Neuronal stem cell (in vitro differentiated cells): ENCODE results near the gene SELENOW.
A peak's percentile ranks its signal among the peaks of the same experiment; 100 is the strongest.

Experiments used
- DNase-seq: peaks from one replicate; pipeline ENCODE4 v3.0.0-alpha.2; 2013; ENCODE audit warnings: low spot score
- H2AFZ ChIP-seq: one replicate; pipeline ENCODE4 v1.6.1; 2013; ENCODE audit warnings: mild to moderate bottlenecking, low read length, inconsistent platforms
- H2AK5ac ChIP-seq: 2 replicates; pipeline ENCODE4 v1.6.1; 2013; ENCODE audit warnings: low read depth, mild to moderate bottlenecking, inconsistent platforms, low read length, moderate library complexity, mixed read lengths
- H2BK120ac ChIP-seq: 2 replicates; pipeline ENCODE4 v1.6.1; 2013; ENCODE audit warnings: low read depth, mild to moderate bottlenecking, inconsistent platforms, low read length, moderate library complexity, mixed read lengths
- H2BK12ac ChIP-seq: one replicate; pipeline ENCODE4 v1.6.1; 2013; ENCODE audit warnings: low read length, inconsistent platforms
- H2BK15ac ChIP-seq: 2 replicates; pipeline ENCODE4 v1.6.1; 2013; ENCODE audit warnings: mild to moderate bottlenecking, low read length, inconsistent platforms, mixed read lengths
- H2BK5ac ChIP-seq: one replicate; pipeline ENCODE4 v1.6.1; 2013; ENCODE audit warnings: inconsistent platforms, mild to moderate bottlenecking, low read length, moderate library complexity
- H3K14ac ChIP-seq: one replicate; pipeline ENCODE4 v1.6.1; 2013; ENCODE audit warnings: low read length, inconsistent platforms
- H3K18ac ChIP-seq: 2 replicates; pipeline ENCODE4 v1.6.1; 2013; ENCODE audit warnings: low read length, inconsistent platforms
- H3K23ac ChIP-seq: 2 replicates; pipeline ENCODE4 v1.6.1; 2013; ENCODE audit warnings: low read depth, mild to moderate bottlenecking, mixed read lengths, low read length, inconsistent platforms; ENCODE audit not compliant: poor library complexity
- H3K27ac ChIP-seq: replicated peaks from 3 replicates; pipeline ENCODE4 v1.5.1; 2013; ENCODE audit warnings: low read length, inconsistent platforms
- H3K27me3 ChIP-seq, 3 experiments: 2 replicates each; pipeline ENCODE4 v1.6.1; 2013; ENCODE audit warnings: low read length in 3 of 3, mild to moderate bottlenecking in 2 of 3, inconsistent platforms in 1 of 3, low read depth in 1 of 3, mixed read lengths in 1 of 3, moderate library complexity in 1 of 3; ENCODE audit not compliant: control insufficient read depth in 3 of 3, insufficient read depth in 3 of 3
- H3K36me3 ChIP-seq, 2 donors: replicated peaks in 1 of 2; 2 replicates each; pipeline ENCODE4 v1.6.1; 2013; ENCODE audit warnings: low read length in 2 of 2; ENCODE audit not compliant: control insufficient read depth in 2 of 2, insufficient read depth in 2 of 2
- H3K4ac ChIP-seq: 2 replicates; pipeline ENCODE4 v1.6.1; 2013; ENCODE audit warnings: inconsistent platforms, mild to moderate bottlenecking, low read length, moderate library complexity
- H3K4me1 ChIP-seq, 2 donors: 1 replicate in 1 of 2; 2 replicates in 1 of 2; pipeline ENCODE4 v1.6.1; 2013; ENCODE audit warnings: low read length in 2 of 2, low read depth in 1 of 2; ENCODE audit not compliant: control insufficient read depth in 2 of 2, insufficient read depth in 1 of 2
- H3K4me2 ChIP-seq: one replicate; pipeline ENCODE4 v1.6.1; 2013; ENCODE audit warnings: mild to moderate bottlenecking, low read length, inconsistent platforms; ENCODE audit not compliant: insufficient read depth, poor library complexity, severe bottlenecking
- H3K4me3 ChIP-seq, 2 donors: 2 replicates each; pipeline ENCODE4 v1.5.1; 2013; ENCODE audit warnings: low read length in 2 of 2, mild to moderate bottlenecking in 2 of 2, inconsistent platforms in 1 of 2, moderate library complexity in 1 of 2
- H3K79me1 ChIP-seq: one replicate; pipeline ENCODE4 v1.6.1; 2013; ENCODE audit warnings: low read depth, mild to moderate bottlenecking, inconsistent platforms, low read length, moderate library complexity
- H3K9ac ChIP-seq: one replicate; pipeline ENCODE4 v1.6.1; 2013; ENCODE audit warnings: mild to moderate bottlenecking, low read depth, low read length, inconsistent platforms; ENCODE audit not compliant: poor library complexity
- H3K9me3 ChIP-seq, 2 donors: replicated peaks in 1 of 2; 2 replicates each; pipeline versions ENCODE3 to v1.6.1; 2013; ENCODE audit warnings: low read length in 2 of 2, mild to moderate bottlenecking in 2 of 2, inconsistent platforms in 1 of 2, low read depth in 1 of 2, mixed read lengths in 1 of 2, moderate library complexity in 1 of 2; ENCODE audit not compliant: control insufficient read depth in 2 of 2, insufficient read depth in 1 of 2
- H4K8ac ChIP-seq: one replicate; pipeline ENCODE4 v1.6.1; 2013; ENCODE audit warnings: low read depth, mild to moderate bottlenecking, inconsistent platforms, low read length, moderate library complexity
- H4K91ac ChIP-seq: one replicate; pipeline ENCODE4 v1.6.1; 2013; ENCODE audit warnings: low read length, low read depth, mild to moderate bottlenecking, inconsistent platforms; ENCODE audit not compliant: poor library complexity
- WGBS, 2 donors: extraction: QIAGEN DNeasy Blood & Tissue Kit; methylation state at CpG; one replicate each; pipeline ENCODE4 v1.1.7; 2013; ENCODE audit warnings: missing lambda C conversion rate in 2 of 2, mixed read lengths in 1 of 2; ENCODE audit not compliant: insufficient read length in 2 of 2, insufficient replicate concordance in 1 of 2; ENCODE audit errors: extremely low coverage in 2 of 2; 5-methylcytosine and 5-hydroxymethylcytosine counted together

The SELENOW gene

GRCh38 chr19:47755065-47755761, 23.3 kb upstream of the SELENOW start:
- Histone ChIP-seq H3K9me3 (peaks cover 0 to 2% of the 10 kb centered on the region in 2 donors), H3K27me3 (no peaks in the 10 kb centered on the region), H2BK12ac (no peak overlapping the region), H2BK5ac (no peak overlapping the region), H2BK120ac (no peak overlapping the region), H4K8ac (peak overlapping the region; percentile 17), H3K9ac (no peak overlapping the region), H3K4ac (no peak overlapping the region), H3K23ac (no peak overlapping the region), H3K18ac (no peak overlapping the region), H3K4me3 (no peak overlapping the region), H3K27ac (no peak overlapping the region), H3K4me2 (no peak overlapping the region), H2AFZ (no peak overlapping the region), H2AK5ac (no peak overlapping the region), H3K36me3 (peaks cover 58 to 87% of the 10 kb centered on the region in 2 donors), H3K79me1 (peaks cover 8% of the 10 kb centered on the region), H3K4me1 (no peaks in the 10 kb centered on the region), H2BK15ac (no peak overlapping the region), H4K91ac (no peak overlapping the region), H3K14ac (no peak overlapping the region)
- no CpG with 5 or more reads among the region's 36 CpGs for WGBS, 2 donors
- DNase-seq, result no peak

DNA sequence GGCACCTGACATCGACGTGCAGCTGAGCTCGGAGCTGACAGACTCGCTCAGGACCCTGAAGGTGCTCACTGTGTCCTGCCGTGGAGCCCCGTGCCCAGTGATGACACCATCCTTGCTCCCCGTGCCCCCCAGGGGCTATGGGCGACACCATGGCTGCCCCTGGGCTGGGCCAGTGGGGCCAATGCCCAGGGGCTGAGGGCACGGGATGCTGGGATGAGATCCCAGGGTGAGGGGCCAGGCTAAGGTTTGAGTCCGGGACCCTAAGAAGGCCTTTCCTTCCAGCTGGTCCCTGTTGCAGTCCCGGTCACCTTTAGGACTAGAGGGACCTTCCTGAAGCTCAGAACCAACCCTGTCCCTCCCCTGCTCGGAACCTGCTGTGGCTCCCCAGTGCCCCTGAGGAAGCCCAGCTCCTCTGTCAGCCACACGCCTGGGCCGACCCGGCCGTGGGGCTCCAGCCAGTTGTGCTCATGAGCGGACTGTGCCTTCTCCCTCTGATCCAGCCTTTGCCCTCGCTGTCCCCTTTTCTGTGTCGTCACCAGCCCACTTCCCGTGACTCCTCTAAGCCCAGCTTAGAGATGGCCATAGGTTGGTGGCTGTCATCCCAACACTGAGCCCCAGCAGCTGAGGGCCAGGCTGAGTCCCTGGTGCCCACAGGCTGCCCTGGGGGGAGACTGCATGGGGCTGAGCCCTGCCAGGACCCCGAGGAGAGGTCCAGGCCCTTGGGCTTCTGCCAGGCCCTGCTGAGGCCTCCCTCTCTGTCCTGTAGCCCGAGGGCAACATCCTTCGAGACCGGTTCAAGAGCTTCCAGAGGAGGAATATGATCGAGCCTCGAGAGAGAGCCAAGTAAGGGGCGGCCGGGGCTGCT, 22.5 kb upstream of the SELENOW start:
- no CpG with 5 or more reads among the region's 28 CpGs for WGBS, 2 donors
- Histone ChIP-seq H3K9ac (no peak overlapping the region), H2BK120ac (no peak overlapping the region), H4K91ac (no peak overlapping the region), H3K36me3 (peaks cover 51 to 80% of the 10 kb centered on the region in 2 donors), H3K4me3 (peak overlapping the region in 1 of 2 donors; percentile 44), H3K79me1 (peaks cover 3% of the 10 kb centered on the region), H3K4ac (no peak overlapping the region), H2AK5ac (no peak overlapping the region), H3K4me1 (no peaks in the 10 kb centered on the region), H3K9me3 (peaks cover 0 to 2% of the 10 kb centered on the region in 2 donors), H3K27me3 (no peaks in the 10 kb centered on the region), H3K4me2 (no peak overlapping the region), H2BK12ac (no peak overlapping the region), H3K14ac (no peak overlapping the region), H3K23ac (peak overlapping the region; percentile 80), H2BK5ac (no peak overlapping the region), H3K27ac (no peak overlapping the region), H4K8ac (no peak overlapping the region), H2AFZ (no peak overlapping the region), H3K18ac (no peak overlapping the region), H2BK15ac (no peak overlapping the region)
- DNase-seq, result no peak

GRCh38 chr19:47756627-47756929, 21.9 kb upstream of the SELENOW start:
- Histone ChIP-seq H3K4me3 (no peak overlapping the region), H3K9ac (no peak overlapping the region), H3K27me3 (no peaks in the 10 kb centered on the region), H3K27ac (no peak overlapping the region), H3K36me3 (peaks cover 45 to 74% of the 10 kb centered on the region in 2 donors), H3K4me1 (no peaks in the 10 kb centered on the region), H3K9me3 (peaks cover 0 to 2% of the 10 kb centered on the region in 2 donors), H3K18ac (no peak overlapping the region), H2BK15ac (no peak overlapping the region), H2AFZ (no peak overlapping the region), H3K23ac (no peak overlapping the region), H3K79me1 (peaks cover 1% of the 10 kb centered on the region), H3K4ac (no peak overlapping the region), H3K14ac (no peak overlapping the region), H4K91ac (no peak overlapping the region), H2AK5ac (no peak overlapping the region), H3K4me2 (no peak overlapping the region), H2BK12ac (no peak overlapping the region), H2BK5ac (no peak overlapping the region), H2BK120ac (no peak overlapping the region), H4K8ac (no peak overlapping the region)
- WGBS, 2 donors, result no CpG with 5 or more reads among the region's 12 CpGs
- no peak for DNase-seq

DNA sequence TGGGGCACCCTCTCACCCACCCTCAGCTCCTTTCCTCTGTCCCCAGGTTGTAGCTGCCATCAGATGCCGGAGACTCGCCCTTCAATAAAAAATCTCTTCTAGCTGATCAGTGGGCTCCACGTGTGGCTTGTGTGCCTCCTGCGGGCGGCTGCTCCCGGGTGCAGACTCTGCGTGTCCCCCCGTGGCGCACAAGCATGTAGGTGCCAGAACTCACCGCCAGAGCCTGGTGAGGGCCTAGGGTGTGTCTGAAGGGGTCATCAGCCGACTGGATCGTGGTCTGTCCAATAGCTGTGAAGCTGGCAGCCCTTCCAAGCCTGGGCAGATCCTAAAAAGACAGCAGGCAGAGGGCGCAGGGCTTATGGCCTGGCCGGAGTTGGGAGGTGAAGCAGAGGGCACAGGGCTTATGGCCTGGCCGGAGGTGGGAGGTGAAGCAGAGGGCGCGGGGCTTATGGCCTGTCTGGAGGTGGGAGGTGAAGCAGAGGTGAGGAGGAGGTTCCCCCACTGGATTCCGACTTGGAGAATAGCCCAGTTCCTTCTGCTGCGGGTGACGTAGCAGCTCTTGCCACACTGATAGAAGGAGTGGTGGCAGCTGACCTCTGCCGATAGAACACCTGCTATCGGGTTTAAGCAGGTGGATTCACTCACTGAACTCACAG, 21.4 kb upstream of the SELENOW start:
- Histone ChIP-seq H4K8ac (peak overlapping the region; percentile 43), H3K79me1 (peaks cover 1% of the 10 kb centered on the region), H3K23ac (no peak overlapping the region), H3K4me2 (no peak overlapping the region), H2BK5ac (no peak overlapping the region), H3K4me1 (no peaks in the 10 kb centered on the region), H3K4ac (no peak overlapping the region), H4K91ac (no peak overlapping the region), H3K36me3 (peaks cover 43 to 71% of the 10 kb centered on the region in 2 donors), H3K9ac (no peak overlapping the region), H2BK12ac (no peak overlapping the region), H2AK5ac (no peak overlapping the region), H2AFZ (no peak overlapping the region), H2BK120ac (no peak overlapping the region), H2BK15ac (no peak overlapping the region), H3K18ac (no peak overlapping the region), H3K27ac (no peak overlapping the region), H3K9me3 (peaks cover 0 to 2% of the 10 kb centered on the region in 2 donors), H3K14ac (no peak overlapping the region), H3K4me3 (no peak overlapping the region), H3K27me3 (no peaks in the 10 kb centered on the region)
- DNase-seq, result no peak
- WGBS, 2 donors, result no CpG with 5 or more reads among the region's 22 CpGs
